GM12872 (cell line): Measurements from ENCODE around the gene LY6G5B.

Experiments
- TF ChIP-seq, protein P1 (sequence below): IDR thresholded peaks from 3 replicates; pipeline ENCODE4 v1.5.1; 2011; ENCODE audit warnings: low read depth, mild to moderate bottlenecking, low read length, moderate library complexity; ENCODE audit not compliant: insufficient read depth

Gene LY6G5B

GRCh38 chr6:31661262-31662123 lies 8.3 kb upstream of the LY6G5B start:
- TF ChIP-seq, protein P1, sequence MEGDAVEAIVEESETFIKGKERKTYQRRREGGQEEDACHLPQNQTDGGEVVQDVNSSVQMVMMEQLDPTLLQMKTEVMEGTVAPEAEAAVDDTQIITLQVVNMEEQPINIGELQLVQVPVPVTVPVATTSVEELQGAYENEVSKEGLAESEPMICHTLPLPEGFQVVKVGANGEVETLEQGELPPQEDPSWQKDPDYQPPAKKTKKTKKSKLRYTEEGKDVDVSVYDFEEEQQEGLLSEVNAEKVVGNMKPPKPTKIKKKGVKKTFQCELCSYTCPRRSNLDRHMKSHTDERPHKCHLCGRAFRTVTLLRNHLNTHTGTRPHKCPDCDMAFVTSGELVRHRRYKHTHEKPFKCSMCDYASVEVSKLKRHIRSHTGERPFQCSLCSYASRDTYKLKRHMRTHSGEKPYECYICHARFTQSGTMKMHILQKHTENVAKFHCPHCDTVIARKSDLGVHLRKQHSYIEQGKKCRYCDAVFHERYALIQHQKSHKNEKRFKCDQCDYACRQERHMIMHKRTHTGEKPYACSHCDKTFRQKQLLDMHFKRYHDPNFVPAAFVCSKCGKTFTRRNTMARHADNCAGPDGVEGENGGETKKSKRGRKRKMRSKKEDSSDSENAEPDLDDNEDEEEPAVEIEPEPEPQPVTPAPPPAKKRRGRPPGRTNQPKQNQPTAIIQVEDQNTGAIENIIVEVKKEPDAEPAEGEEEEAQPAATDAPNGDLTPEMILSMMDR: peak; percentile 24; the same call in 1 of the 3 replicates

GRCh38 chr6:31662124-31662723 lies 7.6 kb upstream of the LY6G5B start:
- TF ChIP-seq, protein P1: no peak

GRCh38 chr6:31663126-31663960 lies 6.4 kb upstream of the LY6G5B start:
- TF ChIP-seq, protein P1: no peak

DNA sequence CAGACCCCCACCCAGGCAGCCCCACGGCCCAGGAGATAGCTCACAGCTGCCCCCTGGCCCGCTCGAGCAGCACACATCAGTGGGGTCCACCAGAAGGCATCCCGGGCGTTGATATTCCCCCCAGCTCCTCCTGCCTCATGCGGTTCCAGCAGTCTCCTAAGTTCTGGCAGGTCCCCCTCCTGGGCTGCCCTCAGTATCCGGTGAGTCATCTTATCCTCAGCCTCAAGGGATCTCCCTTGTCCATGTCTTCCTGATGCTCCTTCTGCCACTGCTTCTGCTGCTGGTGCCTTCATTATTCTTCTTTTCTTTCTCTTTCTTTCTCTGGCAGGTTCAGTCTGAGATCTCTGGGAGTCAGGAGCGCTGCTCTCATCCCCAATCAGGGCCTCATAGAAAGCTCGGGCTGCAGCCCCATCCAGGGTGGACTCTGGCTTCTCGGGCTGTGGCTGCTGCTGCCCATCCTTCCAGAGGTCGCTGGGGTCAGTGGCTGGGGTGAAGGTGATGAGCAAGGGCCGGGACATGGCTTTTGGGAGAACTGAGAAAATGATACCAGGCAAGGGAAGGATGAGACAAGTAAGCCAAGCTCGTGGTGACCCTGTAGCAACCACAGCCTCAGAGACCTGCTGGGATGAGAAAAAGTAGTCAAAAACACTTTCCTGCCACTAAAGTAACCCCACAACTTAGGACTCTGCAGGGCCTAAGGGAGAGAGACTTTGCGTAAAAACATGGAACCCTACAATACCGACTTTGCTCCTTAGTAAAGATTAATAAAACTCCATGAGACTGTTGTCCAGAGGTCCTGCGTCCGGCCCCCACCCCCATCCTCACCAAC lies 5.6 kb upstream of the LY6G5B start:
- TF ChIP-seq, protein P1: no peak

DNA sequence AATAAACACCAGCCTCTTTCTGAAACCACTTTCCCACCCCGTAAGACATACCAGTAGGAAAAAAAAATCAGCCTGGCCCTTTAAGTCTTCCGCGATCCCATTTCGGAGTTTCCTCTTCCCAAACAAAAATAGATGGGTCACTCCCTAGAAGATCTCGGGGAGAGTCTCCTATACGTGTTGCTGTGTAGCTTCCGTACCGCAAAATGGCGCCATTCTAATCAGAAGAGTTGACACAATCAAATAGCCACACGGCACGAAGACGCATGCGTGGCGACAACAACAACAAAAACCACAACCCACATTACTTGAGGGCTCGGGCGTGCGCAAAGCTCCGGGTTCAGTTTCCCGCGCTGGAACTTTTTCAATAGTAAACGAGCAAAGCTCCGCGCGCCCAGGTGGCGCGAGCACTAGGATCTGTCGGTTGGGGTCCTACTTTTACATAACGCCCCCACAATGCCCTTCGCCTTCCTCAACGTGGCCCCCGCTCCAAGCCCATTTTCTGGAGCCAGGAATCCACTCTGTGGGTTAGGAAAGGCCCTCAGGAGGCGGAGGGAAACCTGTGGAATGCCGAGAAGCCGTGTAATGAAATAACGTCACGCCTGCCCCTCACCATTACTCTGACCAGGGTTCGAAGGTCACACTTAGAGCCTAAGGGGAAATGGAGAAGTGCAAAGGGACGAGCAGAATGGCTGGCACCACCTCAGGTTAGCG lies 4.8 kb upstream of the LY6G5B start, which contains the start of gene GPANK1:
Gene GPANK1 (minus strand): TSS at position 208 of the 711 bp plus-strand sequence. CDS start 519 bp downstream, outside the sequence.
- TF ChIP-seq, protein P1: no peak

- TF ChIP-seq, protein P1: no peak
Observed at GRCh38 chr6:31665501-31666336, 4.1 kb upstream of the LY6G5B start, which contains the start of gene CSNK2B. Gene CSNK2B, plus strand, starts transcription at chr6:31666080. Its CDS starts 752 bp downstream, at chr6:31666832.
